ENCODE data around the gene GPR161.

GPR161 gene

GRCh38 chr1:168135921-168136708, 615 bp downstream of the GPR161 start:
- peak overlapping the region; percentile 68 for H3K4me3 ChIP-seq (ENCODE audit: low read depth, low read length)
- DNase-seq (ENCODE audit: low read depth) = peak; percentile 28
- TF ChIP-seq, protein P1, sequence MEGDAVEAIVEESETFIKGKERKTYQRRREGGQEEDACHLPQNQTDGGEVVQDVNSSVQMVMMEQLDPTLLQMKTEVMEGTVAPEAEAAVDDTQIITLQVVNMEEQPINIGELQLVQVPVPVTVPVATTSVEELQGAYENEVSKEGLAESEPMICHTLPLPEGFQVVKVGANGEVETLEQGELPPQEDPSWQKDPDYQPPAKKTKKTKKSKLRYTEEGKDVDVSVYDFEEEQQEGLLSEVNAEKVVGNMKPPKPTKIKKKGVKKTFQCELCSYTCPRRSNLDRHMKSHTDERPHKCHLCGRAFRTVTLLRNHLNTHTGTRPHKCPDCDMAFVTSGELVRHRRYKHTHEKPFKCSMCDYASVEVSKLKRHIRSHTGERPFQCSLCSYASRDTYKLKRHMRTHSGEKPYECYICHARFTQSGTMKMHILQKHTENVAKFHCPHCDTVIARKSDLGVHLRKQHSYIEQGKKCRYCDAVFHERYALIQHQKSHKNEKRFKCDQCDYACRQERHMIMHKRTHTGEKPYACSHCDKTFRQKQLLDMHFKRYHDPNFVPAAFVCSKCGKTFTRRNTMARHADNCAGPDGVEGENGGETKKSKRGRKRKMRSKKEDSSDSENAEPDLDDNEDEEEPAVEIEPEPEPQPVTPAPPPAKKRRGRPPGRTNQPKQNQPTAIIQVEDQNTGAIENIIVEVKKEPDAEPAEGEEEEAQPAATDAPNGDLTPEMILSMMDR (conservative IDR thresholded peaks at IDR 0.05; ENCODE audit: low read depth, low read length) = no peak

DNA sequence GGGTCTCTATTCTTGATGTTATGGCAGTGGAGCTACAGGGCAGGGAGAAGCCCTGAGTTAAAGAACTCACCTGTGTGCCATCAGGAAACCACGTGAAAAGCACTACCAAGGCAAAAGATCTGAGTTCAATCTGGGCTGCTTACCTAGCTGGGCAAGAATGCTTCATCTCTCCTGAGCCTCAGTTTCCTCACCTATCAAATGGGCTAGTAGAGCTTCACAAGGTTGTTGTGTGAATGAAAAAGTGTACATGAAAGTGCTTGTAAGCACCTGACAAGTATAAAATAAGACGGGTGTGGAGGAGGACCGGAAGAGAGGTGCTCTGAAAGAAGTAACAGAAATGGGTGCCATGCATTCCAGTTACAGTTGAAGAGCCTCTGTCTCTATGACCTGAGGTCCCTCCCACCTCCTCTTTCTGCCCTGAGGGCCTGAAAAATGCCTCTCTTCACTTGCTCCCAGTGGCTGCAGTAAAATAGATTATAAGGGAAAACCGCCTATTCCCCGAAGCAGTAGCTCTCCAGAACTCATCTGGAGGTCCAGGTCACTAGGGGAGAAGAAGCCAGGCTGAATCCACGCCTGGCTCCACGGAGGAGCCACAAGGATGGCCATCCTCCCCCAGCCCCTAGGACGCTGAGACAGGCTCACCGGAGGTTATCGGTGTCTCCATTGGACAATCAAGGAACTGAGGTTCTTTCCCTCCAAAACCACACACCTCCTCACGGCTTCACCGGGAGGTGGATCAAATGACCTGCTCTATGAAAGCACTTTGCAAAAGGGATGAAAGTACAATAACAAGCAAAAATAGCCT, 1.4 kb downstream of the GPR161 start:
- H3K4me3 ChIP-seq (ENCODE audit: low read depth, low read length) = peak overlapping the region; percentile 68
- no peak for DNase-seq (ENCODE audit: low read depth)
- TF ChIP-seq, protein P1 (conservative IDR thresholded peaks at IDR 0.05; ENCODE audit: low read depth, low read length) = no peak

GRCh38 chr1:168134642-168135041, 2.1 kb downstream of the GPR161 start:
- TF ChIP-seq, protein P1 (conservative IDR thresholded peaks at IDR 0.05; ENCODE audit: low read depth, low read length) = no peak
- H3K4me3 ChIP-seq (ENCODE audit: low read depth, low read length) = no peak overlapping the region
- no peak for DNase-seq (ENCODE audit: low read depth)

GRCh38 chr1:168134132-168134531, 2.6 kb downstream of the GPR161 start:
- DNase-seq (ENCODE audit: low read depth) = peak; percentile 30
- TF ChIP-seq, protein P1 (conservative IDR thresholded peaks at IDR 0.05; ENCODE audit: low read depth, low read length) = no peak
- no peak overlapping the region for H3K4me3 ChIP-seq (ENCODE audit: low read depth, low read length)

- no peak for DNase-seq (ENCODE audit: low read depth)
- no peak overlapping the region for H3K4me3 ChIP-seq (ENCODE audit: low read depth, low read length)
- TF ChIP-seq, protein P1 (conservative IDR thresholded peaks at IDR 0.05; ENCODE audit: low read depth, low read length) = no peak
Measured at GRCh38 chr1:168129933-168130332, 6.8 kb downstream of the GPR161 start.

DNA sequence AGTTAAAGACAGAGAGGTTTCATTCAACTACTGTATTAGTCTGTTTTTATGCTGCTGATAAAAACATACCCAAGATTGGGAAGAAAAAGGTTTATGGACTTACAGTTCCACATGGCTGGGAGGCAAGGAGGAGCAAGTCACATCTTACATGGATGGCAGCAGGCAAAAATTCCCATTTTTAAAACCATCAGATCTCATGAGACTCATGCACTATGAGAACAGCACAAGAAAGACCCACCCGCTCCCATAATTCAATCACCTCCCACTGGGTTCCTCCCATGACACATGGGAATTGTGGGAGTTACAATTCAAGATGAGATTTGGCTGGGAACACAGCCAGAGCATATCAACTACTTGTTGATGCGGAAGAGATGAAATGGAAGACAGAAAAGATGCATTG, 9.2 kb downstream of the GPR161 start:
- TF ChIP-seq, protein P1 (conservative IDR thresholded peaks at IDR 0.05; ENCODE audit: low read depth, low read length) = no peak
- DNase-seq (ENCODE audit: low read depth) = no peak
- no peak overlapping the region for H3K4me3 ChIP-seq (ENCODE audit: low read depth, low read length)
